K562 (cell line): Measurements from ENCODE around the gene CPNE2.

Source experiments
- SIN3A ChIP-seq, 2 experiments: fragments of 150-350 bp in 1 of 2; IDR thresholded peaks; 2 replicates each; pipeline ENCODE4 v1.6.1; 2011 to 2016; ENCODE audit warnings: borderline replicate concordance in 2 of 2, low read depth in 2 of 2, low read length in 2 of 2, mild to moderate bottlenecking in 2 of 2, moderate library complexity in 2 of 2; ENCODE audit not compliant: control insufficient read depth in 1 of 2
- TF ChIP-seq, protein P1 (sequence below), 2 experiments: fragments of 450-650 bp; formaldehyde crosslinking in 1 of 2; IDR thresholded peaks; 2 replicates each; pipeline versions ENCODE4 v1.4.0 to v1.6.1; 2014 to 2020; ENCODE audit warnings: mild to moderate bottlenecking in 2 of 2, borderline replicate concordance in 1 of 2, low read depth in 1 of 2

- no peak for TF ChIP-seq SIN3A (IDR thresholded peaks at IDR 0.05; ENCODE audit: borderline replicate concordance in 2 of 2, control insufficient read depth in 1 of 2, low read depth in 2 of 2, low read length in 2 of 2)
- TF ChIP-seq, protein P1, sequence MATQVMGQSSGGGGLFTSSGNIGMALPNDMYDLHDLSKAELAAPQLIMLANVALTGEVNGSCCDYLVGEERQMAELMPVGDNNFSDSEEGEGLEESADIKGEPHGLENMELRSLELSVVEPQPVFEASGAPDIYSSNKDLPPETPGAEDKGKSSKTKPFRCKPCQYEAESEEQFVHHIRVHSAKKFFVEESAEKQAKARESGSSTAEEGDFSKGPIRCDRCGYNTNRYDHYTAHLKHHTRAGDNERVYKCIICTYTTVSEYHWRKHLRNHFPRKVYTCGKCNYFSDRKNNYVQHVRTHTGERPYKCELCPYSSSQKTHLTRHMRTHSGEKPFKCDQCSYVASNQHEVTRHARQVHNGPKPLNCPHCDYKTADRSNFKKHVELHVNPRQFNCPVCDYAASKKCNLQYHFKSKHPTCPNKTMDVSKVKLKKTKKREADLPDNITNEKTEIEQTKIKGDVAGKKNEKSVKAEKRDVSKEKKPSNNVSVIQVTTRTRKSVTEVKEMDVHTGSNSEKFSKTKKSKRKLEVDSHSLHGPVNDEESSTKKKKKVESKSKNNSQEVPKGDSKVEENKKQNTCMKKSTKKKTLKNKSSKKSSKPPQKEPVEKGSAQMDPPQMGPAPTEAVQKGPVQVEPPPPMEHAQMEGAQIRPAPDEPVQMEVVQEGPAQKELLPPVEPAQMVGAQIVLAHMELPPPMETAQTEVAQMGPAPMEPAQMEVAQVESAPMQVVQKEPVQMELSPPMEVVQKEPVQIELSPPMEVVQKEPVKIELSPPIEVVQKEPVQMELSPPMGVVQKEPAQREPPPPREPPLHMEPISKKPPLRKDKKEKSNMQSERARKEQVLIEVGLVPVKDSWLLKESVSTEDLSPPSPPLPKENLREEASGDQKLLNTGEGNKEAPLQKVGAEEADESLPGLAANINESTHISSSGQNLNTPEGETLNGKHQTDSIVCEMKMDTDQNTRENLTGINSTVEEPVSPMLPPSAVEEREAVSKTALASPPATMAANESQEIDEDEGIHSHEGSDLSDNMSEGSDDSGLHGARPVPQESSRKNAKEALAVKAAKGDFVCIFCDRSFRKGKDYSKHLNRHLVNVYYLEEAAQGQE (IDR thresholded peaks at IDR 0.05; ENCODE audit: borderline replicate concordance) = no peak
- TF ChIP-seq, protein P1 (CRISPR knock-in tag; IDR thresholded peaks at IDR 0.05; ENCODE audit: low read depth) = no peak
Observed at GRCh38 chr16:57091200-57091974, 996 bp upstream of the CPNE2 start.
